ENCODE results near the gene ANKRD28. TPM values are rescaled to one million over a fixed set of nuclear protein-coding genes. Genes with fewer than 3 reads are reported as not detected.

Gene ANKRD28
- total RNA-seq, 2 donors from 2014 or later: 33.4 to 37.1 TPM

DNA sequence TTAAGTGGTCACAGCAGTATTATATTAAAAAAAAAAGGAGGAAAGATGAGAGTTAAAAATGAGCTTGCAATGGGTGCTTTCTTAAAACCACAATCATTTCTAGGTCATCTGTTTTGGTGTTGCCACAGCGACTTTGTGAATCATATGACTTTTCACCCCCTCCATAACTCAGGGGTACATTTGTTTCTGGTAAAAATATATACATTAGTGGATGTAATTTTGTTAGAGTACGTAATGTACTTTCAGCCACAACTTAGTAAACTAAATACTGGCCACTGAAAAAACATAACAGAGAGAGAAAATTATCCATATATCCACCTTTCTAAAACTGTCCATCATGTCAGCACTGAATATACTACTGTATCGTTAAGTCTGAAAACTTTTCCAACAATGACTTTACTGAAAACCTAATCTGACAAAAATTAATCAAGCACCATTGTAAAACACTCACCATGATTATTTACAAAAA lies 3.4 kb downstream of the ANKRD28 start:
- no peak overlapping the region for H3K4me3 Mint-ChIP-seq
- peaks cover 28% of the 10 kb centered on the region for H3K36me3 Mint-ChIP-seq (ENCODE audit: low read depth)
- no peak overlapping the region for H3K27ac Mint-ChIP-seq
- Histone ChIP-seq H3K27ac (ENCODE audit: low read depth, low read length) (no peak overlapping the region), H3K4me3 (ENCODE audit: low read length) (no peak overlapping the region), H3K4me1 (ENCODE audit: control insufficient read depth, insufficient read depth, low read length) (no peaks in the 10 kb centered on the region), H3K27me3 (ENCODE audit: control insufficient read depth, insufficient read depth, low read length, poor library complexity, severe bottlenecking) (no peaks in the 10 kb centered on the region), H3K36me3 (ENCODE audit: control insufficient read depth, insufficient read depth, low read length) (peaks cover 5% of the 10 kb centered on the region), H3K9ac (ENCODE audit: extremely low read depth, low read length, poor library complexity, severe bottlenecking) (no peak overlapping the region), H3K9me3 (ENCODE audit: control insufficient read depth, low read length) (no peaks in the 10 kb centered on the region)
- 86 to 99% methylated on average over 1 to 3 of the region's 3 CpGs for WGBS, 2 experiments (ENCODE audit: insufficient coverage in 1 of 2, insufficient read length in 1 of 2)
- no peaks in the 10 kb centered on the region for H3K27me3 Mint-ChIP-seq (ENCODE audit: insufficient read depth)
- no peak for DNase-seq
- TF ChIP-seq, protein P1, sequence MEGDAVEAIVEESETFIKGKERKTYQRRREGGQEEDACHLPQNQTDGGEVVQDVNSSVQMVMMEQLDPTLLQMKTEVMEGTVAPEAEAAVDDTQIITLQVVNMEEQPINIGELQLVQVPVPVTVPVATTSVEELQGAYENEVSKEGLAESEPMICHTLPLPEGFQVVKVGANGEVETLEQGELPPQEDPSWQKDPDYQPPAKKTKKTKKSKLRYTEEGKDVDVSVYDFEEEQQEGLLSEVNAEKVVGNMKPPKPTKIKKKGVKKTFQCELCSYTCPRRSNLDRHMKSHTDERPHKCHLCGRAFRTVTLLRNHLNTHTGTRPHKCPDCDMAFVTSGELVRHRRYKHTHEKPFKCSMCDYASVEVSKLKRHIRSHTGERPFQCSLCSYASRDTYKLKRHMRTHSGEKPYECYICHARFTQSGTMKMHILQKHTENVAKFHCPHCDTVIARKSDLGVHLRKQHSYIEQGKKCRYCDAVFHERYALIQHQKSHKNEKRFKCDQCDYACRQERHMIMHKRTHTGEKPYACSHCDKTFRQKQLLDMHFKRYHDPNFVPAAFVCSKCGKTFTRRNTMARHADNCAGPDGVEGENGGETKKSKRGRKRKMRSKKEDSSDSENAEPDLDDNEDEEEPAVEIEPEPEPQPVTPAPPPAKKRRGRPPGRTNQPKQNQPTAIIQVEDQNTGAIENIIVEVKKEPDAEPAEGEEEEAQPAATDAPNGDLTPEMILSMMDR (conservative IDR thresholded peaks at IDR 0.05): no peak
- peaks cover 19% of the 10 kb centered on the region for H3K4me1 Mint-ChIP-seq
- peaks cover 3% of the 10 kb centered on the region for H3K9me3 Mint-ChIP-seq

DNA sequence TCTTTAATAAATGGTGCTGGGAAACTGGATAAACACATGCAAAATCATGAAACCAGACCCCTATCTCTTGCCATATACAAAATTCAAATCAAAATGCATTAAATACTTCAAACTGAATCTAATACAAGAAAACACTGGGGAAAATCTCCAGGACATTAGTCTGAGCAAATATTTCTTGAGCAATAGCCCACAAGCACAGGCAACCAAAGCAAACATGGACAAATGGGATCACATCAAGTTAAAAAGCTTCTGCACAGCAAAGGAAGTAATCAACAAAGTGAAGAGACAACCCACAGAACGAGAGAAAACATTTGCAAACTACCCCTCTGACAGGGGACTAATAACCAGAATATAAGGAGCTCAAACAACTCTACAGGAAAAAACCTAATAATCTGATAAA lies 6.3 kb downstream of the ANKRD28 start:
- TF ChIP-seq, protein P1 (conservative IDR thresholded peaks at IDR 0.05): no peak
- Mint-ChIP-seq H3K4me3 (no peak overlapping the region), H3K9me3 (peaks cover 3% of the 10 kb centered on the region), H3K36me3 (ENCODE audit: low read depth) (peaks cover 28% of the 10 kb centered on the region), H3K4me1 (peaks cover 2% of the 10 kb centered on the region), H3K27ac (no peak overlapping the region), H3K27me3 (ENCODE audit: insufficient read depth) (no peaks in the 10 kb centered on the region)
- Histone ChIP-seq H3K27ac (ENCODE audit: low read depth, low read length) (no peak overlapping the region), H3K9ac (ENCODE audit: extremely low read depth, low read length, poor library complexity, severe bottlenecking) (no peak overlapping the region), H3K4me1 (ENCODE audit: control insufficient read depth, insufficient read depth, low read length) (no peaks in the 10 kb centered on the region), H3K27me3 (ENCODE audit: control insufficient read depth, insufficient read depth, low read length, poor library complexity, severe bottlenecking) (no peaks in the 10 kb centered on the region), H3K9me3 (ENCODE audit: control insufficient read depth, low read length) (no peaks in the 10 kb centered on the region), H3K36me3 (ENCODE audit: control insufficient read depth, insufficient read depth, low read length) (peaks cover 5% of the 10 kb centered on the region), H3K4me3 (ENCODE audit: low read length) (no peak overlapping the region)
- 83% methylated on average over 1 of the region's 1 CpG for WGBS, 2 experiments (ENCODE audit: insufficient coverage in 1 of 2, insufficient read length in 1 of 2)
- DNase-seq: no peak

DNA sequence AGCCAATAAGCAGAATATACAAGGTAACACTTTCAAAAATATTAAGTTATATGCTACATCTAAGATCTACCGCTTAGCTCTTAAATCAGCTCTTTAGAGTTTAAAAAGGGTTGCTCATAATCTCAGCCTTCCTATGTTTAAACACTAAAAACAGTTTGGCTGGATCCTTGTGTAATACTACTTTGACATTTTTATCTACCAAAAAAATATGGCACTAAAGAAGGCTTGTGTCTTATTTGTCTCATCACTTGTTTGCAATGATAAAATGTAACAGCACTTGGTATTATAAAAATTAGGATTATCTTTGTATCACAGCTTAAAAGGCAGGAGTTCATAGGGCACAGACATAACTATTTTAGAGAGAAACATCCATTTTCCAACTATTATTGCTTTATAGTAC lies 9.8 kb downstream of the ANKRD28 start:
- Mint-ChIP-seq H3K4me3 (no peak overlapping the region), H3K4me1 (no peaks in the 10 kb centered on the region), H3K27ac (no peak overlapping the region), H3K27me3 (ENCODE audit: insufficient read depth) (no peaks in the 10 kb centered on the region), H3K9me3 (peaks cover 3% of the 10 kb centered on the region), H3K36me3 (ENCODE audit: low read depth) (peaks cover 23% of the 10 kb centered on the region)
- Histone ChIP-seq H3K9me3 (ENCODE audit: control insufficient read depth, low read length) (no peaks in the 10 kb centered on the region), H3K36me3 (ENCODE audit: control insufficient read depth, insufficient read depth, low read length) (no peaks in the 10 kb centered on the region), H3K27me3 (ENCODE audit: control insufficient read depth, insufficient read depth, low read length, poor library complexity, severe bottlenecking) (no peaks in the 10 kb centered on the region), H3K4me1 (ENCODE audit: control insufficient read depth, insufficient read depth, low read length) (no peaks in the 10 kb centered on the region), H3K27ac (ENCODE audit: low read depth, low read length) (no peak overlapping the region), H3K9ac (ENCODE audit: extremely low read depth, low read length, poor library complexity, severe bottlenecking) (no peak overlapping the region), H3K4me3 (ENCODE audit: low read length) (no peak overlapping the region)
- TF ChIP-seq, protein P1 (conservative IDR thresholded peaks at IDR 0.05): no peak
- DNase-seq: no peak
- WGBS, 2 experiments (ENCODE audit: insufficient coverage in 1 of 2, insufficient read length in 1 of 2): 88 to 100% methylated on average over 1 of the region's 1 CpG
